HG03354 (cell line): ENCODE measurements around the gene SNTG2.
A peak's percentile ranks its signal among the peaks of the same experiment; 100 is the strongest.

Experiments used
- ATAC-seq: cut with Tn5 transposase; IDR thresholded peaks from one replicate; pipeline ENCODE4 v1.9.1; 2021; ENCODE audit warnings: mild to moderate bottlenecking; ENCODE audit not compliant: unreplicated experiment, poor library complexity, severe bottlenecking

Gene SNTG2

DNA sequence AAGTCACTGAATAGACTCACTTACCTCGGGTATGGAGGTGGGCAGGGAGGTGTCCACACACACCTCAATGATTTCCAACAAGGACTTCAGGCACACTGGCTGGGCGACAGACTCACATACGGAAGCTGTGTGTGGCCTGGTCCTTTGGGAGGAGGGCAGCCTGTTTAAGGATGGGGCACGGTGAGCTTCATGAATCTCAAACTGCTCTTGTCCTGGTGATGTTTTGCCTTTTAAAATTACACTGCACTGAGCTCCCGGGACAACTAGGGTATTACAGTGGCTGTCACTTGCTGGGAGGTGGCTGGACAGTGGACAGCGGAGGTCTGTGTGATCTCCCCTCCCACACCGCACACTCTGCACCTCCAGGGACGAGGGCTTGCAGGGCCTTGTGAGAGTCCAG, 211.6 kb downstream of the SNTG2 start:
- ATAC-seq, result no peak

DNA sequence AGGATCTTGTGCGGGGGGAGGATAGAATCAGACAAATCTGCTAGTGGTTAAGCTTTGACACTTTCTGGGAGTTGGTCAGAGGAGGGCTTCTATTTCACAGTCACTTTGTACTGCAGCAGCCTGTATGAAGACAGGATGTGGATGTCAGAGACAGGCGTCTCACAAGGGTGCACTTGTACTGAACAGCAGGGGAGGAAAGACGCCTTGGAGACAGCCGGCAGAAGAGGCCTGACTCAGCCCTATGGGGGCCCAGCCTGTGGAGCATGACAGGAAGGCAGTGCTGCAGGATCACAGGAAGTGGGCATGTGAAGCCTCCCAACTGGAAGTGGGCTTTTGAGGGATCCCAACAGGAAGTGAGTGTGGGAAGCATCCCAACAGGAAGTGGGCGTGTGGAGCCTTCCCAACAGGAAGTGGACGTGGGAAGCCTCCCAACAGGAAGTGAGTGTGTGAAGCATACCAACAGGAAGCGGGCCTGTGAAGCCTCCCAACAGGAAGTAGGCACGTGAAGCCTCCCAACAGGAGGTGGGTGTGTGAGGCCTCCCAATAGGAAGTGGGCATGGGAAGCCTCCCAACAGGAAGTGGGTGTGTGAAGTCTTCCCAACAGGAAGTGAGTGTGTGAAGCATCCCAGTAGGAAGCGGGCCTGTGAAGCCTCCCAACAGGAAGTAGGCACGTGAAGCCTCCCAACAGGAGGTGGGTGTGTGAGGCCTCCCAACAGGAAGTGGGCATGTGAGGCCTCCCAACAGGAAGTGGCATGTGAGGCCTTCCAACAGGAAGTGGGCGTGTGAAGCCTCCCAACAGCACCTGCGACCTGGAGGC, 212.3 kb downstream of the SNTG2 start:
- peak; percentile 49 for ATAC-seq

DNA sequence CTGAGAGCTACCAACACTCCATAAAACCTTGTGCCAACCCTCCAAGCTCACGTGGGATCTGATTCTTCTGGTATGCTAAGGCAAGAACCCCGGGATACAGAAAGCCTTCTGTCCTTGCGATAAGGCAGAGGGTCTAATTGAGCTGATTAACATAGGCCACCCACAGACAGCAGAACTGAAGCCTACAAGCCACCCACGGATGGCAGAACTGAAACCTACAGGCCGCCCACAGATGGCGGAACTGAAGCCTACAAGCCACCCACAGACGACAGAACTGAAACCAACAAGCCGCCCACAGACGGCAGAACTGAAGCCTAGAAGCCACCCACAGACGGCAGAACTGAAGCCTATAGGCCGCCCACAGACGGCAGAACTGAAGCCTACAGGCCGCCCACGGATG, 216.3 kb downstream of the SNTG2 start:
- no peak for ATAC-seq

DNA sequence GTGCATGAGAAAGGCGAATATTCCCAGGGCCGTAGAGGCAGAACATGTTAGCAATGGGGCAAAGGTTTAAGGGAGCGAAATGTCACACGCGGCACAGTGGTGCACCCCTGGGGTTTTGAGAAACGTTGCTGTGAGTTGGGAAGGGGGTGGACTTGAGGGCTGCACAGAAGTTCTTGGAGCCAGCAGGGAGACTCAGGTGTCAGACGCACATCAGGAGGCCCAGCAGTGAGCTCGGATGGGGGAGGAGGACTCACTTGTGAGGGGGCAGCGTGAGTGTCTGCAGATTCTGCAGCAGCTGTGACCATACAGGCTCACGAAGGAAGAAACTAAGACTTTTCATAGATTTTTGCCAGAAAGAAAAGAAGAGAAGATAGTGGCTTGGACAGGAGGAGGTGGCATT, 218.2 kb downstream of the SNTG2 start:
- ATAC-seq, result no peak

DNA sequence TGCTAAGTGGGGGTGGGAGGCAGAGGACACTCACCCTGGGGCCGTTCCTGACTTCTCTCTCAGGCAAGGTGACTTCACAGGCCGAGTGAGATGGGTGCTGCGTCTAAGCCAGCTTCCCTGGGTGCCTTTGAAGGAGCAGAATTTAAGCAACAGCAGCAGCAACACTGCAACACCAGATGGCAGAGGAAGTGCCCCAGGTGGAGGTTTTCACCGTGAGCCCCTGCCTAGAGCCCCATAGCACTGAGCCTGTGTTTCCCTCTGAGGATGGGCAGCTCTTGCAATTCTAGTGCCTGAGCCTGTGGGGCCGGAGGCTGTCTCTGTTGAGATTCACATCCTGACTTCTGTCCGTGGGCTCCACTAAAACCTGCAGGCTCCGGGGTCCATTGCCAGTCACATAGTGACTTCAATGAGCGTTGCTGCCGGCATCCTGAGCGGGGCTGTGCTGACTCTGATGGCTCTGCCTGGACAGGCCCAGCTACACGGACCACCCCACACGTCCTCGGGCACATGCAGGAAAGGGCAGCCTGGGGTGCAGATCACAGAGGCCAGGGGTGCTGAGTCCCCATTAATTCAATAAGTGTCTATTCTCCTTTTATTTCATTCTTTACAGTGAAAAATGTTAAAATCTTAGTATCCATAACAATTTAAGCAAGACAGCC, 218.8 kb downstream of the SNTG2 start:
- no peak for ATAC-seq

DNA sequence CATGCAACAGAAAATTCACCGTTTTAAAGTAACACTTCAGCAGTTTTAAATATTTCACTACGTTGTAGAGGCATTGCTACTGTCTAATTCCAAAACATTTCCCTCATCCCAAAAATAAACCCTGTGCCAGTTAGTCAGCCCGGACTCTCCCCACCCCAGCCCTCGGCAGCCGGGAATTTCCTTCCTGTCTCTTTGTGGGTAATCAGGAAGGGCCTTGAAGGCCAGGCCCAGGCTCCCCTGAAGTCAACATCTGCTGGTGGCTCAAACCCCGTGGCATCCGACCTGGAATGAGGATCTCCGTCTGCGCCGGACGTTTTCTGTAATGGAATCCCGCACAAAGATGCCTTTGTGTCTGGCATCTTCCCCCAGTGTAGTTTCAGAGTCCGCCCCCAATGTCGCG, 219.6 kb downstream of the SNTG2 start:
- ATAC-seq, result no peak

DNA sequence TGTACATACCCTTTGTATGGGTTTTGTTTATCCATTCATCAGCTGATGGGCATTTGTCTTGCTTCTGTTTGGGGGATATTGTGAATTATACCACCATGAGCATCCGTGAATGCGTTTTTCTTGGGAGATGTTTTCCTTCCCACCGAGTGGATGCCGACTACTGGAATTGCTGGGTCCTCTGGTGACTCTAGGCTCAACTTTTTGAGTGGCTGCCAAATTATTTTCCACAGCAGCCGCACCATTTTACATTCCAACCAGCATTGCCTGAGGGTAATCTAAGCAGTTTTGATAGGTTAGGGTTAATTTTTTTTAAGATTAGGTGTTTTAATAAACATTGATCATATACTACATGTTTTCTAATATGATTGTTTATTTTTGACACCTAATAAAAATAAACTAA, 220.1 kb downstream of the SNTG2 start:
- no peak for ATAC-seq

DNA sequence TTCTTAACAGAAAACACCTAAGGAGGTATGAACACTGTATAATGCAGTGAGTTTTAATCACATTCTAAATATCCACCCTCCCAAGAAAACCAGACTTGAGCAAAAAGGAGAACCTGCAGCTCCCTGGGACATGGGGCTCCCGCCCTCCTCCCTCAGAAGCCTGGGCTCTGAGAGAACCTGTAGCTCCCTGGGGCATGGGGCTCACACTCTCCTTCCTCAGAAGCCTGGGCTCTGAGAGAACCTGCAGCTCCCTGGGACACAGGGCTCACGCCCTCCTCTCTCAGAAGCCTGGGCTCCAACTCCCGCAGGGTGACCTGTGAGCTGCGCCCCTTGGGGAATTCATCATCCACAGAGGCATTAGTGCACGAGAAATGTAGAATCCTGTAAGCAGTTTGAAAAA, 222.9 kb downstream of the SNTG2 start:
- no peak for ATAC-seq

DNA sequence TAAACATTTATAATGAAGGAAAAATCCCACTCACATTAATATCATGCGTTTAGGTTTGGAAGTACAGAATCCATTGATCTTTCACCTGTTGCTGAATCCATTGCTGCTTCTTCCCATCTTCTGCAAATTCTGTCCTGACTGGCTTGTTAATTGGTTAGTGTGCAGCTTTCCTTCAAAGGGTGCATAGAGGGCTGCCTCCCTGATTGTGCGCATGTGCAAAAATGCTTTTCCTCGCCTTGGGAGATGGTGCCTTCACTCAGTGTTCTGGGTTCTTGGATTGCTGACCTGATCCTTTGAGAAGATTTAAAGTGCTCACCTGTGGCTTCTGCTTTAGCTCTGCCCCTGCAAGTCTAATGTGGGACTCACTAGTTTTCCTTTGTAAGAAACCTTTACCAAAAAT, 231.2 kb downstream of the SNTG2 start:
- no peak for ATAC-seq

DNA sequence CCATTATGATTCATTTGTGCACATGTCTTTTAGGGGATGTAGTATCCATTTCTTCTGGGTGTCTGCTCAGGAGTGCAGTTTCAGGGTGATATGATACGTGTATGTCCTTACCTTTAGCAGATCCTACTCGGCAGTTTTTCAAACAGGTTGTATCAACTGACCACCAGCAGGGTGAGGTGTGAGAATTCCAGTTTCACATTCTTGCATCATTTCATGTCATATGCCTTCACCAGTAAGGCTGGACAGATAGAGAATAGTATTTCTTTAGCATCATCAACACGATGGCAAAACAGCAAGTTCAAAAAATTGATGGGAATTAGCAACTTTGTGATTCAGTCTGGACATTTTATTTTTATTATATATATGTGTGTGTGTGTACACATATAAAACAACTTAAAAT, 232.7 kb downstream of the SNTG2 start:
- no peak for ATAC-seq

DNA sequence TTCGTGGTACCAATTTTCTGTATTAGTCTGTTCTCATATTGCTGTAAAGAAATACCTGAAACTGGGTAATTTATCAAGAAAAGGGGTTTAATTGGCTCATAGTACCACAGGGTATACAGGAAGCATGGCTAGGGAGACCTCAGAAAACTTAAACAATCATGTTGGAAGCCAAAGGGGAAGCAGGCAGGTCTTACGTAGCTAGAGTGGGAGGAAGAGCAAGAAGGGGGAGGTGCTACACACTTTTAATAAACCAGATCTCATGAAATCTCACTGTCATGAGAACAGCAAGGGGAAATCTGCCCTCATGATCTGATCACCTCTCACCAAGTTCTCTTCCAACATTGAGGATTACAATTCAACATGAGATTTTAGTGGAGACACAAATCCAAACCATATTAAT, 235.8 kb downstream of the SNTG2 start:
- ATAC-seq, result no peak

DNA sequence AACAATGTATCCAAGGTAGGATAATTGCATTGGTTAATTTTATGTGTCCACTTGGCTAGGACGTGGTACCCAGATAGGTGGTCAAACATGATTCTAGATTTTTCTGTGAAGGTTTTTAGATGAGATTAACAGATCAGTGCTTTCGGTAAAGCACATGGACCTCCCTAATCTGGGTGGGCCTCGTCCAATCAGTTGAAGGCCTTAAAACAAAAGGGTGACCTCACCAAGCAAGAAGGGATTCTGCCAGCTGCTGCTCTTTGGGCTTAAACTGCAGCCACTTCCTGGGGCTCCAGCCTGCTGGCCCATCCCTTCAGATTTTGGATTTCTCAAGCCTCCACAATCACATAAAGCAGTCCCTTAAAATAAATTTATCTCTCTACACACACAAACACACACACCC, 236.5 kb downstream of the SNTG2 start:
- ATAC-seq, result no peak

DNA sequence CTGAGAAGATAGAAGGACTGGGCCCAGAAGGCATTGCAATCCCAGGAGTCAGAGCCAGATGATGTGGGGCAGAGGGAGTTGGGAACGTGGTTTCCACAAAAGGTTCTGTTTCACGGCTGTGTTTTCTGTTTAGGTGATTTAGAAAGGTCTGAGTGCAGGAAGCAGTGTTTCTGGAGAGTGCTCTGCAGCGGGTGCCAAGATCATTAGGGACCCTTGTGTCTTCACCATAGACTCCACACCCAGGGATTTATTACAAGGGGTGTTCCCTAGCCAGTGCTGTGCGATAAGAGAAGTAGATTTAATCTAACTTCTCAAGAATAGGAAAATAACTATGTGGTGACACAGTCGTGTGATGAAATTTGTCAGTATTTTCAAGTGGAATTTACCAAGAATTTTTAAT, 241.5 kb downstream of the SNTG2 start:
- ATAC-seq, result no peak

DNA sequence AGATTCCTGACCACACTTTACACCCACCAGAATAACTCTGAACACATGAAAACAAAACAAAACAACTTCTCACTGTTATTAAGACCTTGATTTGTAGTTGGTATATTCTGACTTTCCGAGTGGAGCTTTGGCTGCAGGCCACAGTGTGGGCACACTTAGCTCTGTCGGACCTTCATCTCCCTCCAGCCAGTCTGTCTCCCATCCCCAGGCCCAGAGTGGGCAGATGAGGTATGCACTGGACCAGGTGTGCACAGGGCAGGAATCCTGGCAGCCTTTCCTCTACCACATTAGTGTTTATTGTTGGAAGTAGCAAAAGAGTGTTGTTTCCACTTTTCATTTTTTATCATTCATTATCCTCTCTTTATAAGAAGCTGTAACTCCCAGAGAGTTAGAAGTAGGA, 243.2 kb downstream of the SNTG2 start:
- ATAC-seq, result no peak

DNA sequence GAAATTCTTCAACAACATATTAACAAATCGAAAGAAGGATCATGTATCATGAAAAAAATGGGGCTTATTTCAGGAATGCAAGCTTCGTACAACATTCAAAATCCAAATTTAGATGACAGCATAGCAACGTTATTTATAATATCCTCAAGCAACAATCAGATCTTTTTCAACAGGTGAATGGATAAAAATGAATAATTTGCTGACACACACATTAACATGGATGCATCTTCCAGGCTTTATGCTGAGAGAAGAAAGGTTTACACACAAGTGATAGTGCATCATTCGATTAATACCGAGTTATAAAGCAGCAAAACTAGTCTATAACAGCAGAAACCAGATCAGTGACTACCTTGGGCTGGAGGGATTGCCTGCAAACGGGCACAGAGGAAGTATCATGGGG, 253.1 kb downstream of the SNTG2 start:
- ATAC-seq, result no peak

DNA sequence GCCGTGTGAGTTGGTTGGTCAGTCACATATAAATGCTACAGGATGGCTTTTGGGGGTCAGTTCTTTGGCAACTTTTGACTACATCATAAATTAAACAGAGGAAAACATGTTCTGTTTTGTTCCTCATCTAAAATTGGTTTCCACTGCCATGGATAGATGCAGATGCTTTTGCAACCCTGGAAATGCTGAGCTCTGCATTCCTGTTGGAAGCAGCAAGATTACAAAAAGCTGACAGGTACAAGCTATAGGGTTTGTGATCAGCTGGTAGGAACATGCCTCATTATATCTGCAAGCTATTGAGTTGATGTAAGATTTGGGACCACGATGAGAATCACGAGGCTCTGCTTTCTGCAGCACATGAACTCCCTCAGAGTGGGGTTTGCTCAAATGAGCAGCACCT, 255.2 kb downstream of the SNTG2 start:
- ATAC-seq, result no peak

DNA sequence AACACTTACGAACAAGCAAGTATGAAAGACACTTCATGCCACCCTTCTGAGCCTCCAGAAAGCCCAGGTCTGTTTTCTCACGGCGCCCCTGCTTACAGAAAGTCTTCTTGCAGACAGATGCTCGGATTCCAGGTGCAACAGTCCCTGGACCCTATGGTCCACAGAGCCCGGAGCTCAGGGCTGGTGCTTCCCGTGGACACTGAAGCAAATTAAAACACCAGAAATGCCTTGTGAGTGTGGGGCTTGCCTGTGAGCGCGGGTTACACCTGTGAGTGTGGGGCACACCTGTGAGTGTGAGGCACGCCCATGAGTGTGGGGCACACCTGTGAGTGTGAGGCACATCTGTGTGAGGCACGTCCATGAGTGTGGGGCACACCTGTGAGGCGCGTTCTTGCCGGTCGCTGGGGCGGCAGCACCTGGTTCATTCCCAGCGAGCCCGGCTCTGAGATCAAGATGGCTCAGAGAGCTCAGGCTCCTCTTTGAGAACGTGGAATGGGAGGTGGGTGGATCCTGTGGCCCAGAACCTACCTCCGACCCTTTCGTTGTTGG, 257.4 kb downstream of the SNTG2 start:
- ATAC-seq, result no peak

DNA sequence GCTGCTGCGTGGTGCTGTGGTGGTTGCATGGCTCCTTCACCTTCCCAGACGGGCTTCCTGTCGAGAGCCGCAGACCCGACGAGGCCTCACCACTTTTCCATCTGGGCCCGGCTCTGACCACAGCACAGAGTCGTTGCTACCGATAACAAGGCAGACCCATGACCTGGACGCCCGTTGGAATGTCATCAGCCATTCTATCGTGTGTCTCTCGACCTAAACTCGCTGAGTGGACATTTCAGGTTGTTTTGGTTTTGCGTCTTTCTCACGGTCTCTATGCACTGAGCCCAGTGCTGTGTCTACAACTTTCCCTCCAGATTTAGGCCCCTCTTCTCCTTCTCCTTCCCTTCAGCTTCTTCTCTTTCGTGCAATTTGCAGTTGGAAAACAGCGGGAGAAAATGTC, 257.9 kb downstream of the SNTG2 start:
- no peak for ATAC-seq

DNA sequence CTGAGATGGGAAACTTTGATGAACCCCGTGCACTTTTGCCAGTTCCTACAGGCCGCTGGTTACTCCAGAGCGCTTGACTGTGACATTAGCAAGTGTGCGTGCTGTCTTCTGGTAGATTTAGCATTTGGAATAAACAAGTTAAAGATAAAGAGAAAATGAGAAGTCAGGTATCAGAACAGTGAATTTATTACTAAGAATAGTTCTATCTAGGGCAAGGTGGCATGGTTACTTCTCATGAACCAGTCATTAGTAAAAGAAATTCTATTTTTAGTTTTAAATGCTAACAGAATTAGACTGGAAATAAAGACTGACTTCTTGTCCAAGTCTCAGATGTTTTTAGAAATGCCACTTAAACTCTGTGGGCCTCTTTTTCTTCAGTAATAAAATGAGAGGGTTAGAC, 258.6 kb downstream of the SNTG2 start:
- ATAC-seq, result no peak

DNA sequence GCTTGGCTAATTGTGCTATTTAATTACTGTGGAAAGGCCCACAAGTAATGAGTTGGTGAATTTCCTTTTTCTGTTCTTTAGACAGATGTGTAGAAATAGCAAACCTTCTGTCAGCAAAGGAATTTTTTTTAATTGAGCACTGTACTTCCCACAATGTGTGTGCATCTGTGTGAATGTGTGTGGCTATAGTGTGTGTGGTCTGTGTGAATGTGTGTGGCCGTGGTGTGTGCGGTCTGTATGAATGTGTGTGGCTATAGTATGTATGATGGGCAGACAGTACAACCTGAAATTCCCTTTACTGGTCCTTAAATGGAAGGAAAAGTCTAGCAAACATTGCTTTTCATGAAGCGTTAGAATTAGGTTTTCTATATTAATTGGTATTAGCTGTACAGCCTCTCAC, 259.1 kb downstream of the SNTG2 start:
- no peak for ATAC-seq

DNA sequence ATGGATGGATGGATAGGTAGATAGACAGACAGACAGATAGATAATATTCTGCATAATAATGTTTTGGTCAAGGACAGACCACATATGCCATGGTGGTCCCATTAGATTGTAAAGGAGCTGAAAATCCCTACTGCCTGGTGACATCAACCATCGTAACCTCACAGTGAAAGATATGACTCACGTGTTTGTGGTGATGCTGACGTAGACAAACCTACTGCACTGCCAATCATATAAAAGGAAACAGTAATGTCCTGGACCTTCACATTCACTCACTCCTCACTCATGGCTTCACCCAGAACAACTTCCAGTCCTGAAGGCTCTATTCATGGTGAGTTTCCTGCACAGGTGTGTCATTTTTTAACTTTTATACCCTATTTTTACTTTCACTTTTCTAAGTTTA, 259.7 kb downstream of the SNTG2 start:
- ATAC-seq, result no peak
